Esophagus muscularis mucosa (tissue), 3 donors: ENCODE results near the gene TGFB1I1.

ENCODE experiments used
- CTCF ChIP-seq, 3 experiments: fragments of 200-600 bp in 2 of 3; fragments of 450-650 bp in 1 of 3; sonication (generic) in 2 of 3; IDR thresholded peaks; one replicate each; pipeline ENCODE4 v1.5.1; 2017 to 2019; ENCODE audit warnings: antibody characterized with exemption in 3 of 3, mild to moderate bottlenecking in 2 of 3, moderate library complexity in 1 of 3
- EP300 ChIP-seq: sonication (generic); formaldehyde crosslinking; IDR thresholded peaks from one replicate; pipeline ENCODE4 v1.6.1; 2017; ENCODE audit warnings: antibody characterized with exemption

- TF ChIP-seq EP300 (no peak), CTCF (IDR thresholded peaks at IDR 0.05) (peak; percentile 44 to 57 (median 55))
Measured at GRCh38 chr16:31451681-31452351, 20.1 kb upstream of the TGFB1I1 start.
